HG03039 (cell line): Measurements from ENCODE around the gene ANKRD30BL.
"Not testable (repeated sequence)": the region's sequence is repeated elsewhere in the genome, so short reads cannot be mapped to it uniquely, and the experiment has no call there.

ENCODE experiments used
- ATAC-seq: cut with Tn5 transposase; IDR thresholded peaks from one replicate; pipeline ENCODE4 v1.9.1; 2021; ENCODE audit warnings: mild to moderate bottlenecking, moderate library complexity; ENCODE audit not compliant: unreplicated experiment

Gene ANKRD30BL

GRCh38 chr2:132161161-132162124, at the start of gene ANKRD30BL:
ANKRD30BL (minus strand) TSS chr2:132161952; CDS start chr2:132161705, 247 bp downstream.
- ATAC-seq = not testable (repeated sequence)

GRCh38 chr2:132202866-132203265, 41.1 kb upstream of the ANKRD30BL start:
- not testable (repeated sequence) for ATAC-seq

- ATAC-seq = not testable (repeated sequence)
These were observed 31.1 kb upstream of the ANKRD30BL start for GRCh38 chr2:132192854-132193253.

- not testable (repeated sequence) for ATAC-seq
These were observed 5.3 kb upstream of the ANKRD30BL start for GRCh38 chr2:132167100-132167499.

GRCh38 chr2:132162125-132162660, 441 bp upstream of the ANKRD30BL start:
- ATAC-seq = not testable (repeated sequence)

GRCh38 chr2:132146774-132147173, 15.0 kb downstream of the ANKRD30BL start:
- ATAC-seq = not testable (repeated sequence)
